GM23338 (cell line): Measurements from ENCODE around the gene PHKA2. TPM values are rescaled to one million over a fixed set of nuclear protein-coding genes. Genes with fewer than 3 reads are reported as not detected.
"Not testable (repeated sequence)": the region's sequence is repeated elsewhere in the genome, so short reads cannot be mapped to it uniquely, and the experiment has no call there.

Experiments used
- ATAC-seq: fragments of 200-7000 bp; cut with Tn5 transposase; 3 replicates; pipeline ENCODE4 v1.9.1; 2020
- DNase-seq: peaks from one replicate; pipeline ENCODE4 v3.0.0-alpha.2; 2015; ENCODE audit warnings: low spot score
- H2AFZ ChIP-seq: fragments of 200-600 bp; sonication (generic); 2 replicates; pipeline ENCODE4 v1.8.0; 2016; ENCODE audit warnings: antibody characterized with exemption, mild to moderate bottlenecking, moderate library complexity
- H3F3A ChIP-seq: fragments of 200-600 bp; sonication (generic); replicated peaks from 2 replicates; pipeline ENCODE4 v1.8.0; 2017; ENCODE audit warnings: antibody characterized with exemption, mixed run types, low read depth
- H3K27ac ChIP-seq: fragments of 200-600 bp; sonication (generic); 2 replicates; pipeline ENCODE4 v1.6.1; 2016; ENCODE audit warnings: low read depth
- H3K27me3 ChIP-seq: fragments of 200-600 bp; sonication (generic); 2 replicates; pipeline ENCODE4 v1.8.0; 2016; ENCODE audit warnings: mild to moderate bottlenecking, mixed run types, moderate library complexity; ENCODE audit not compliant: insufficient read depth
- H3K36me3 ChIP-seq: fragments of 200-600 bp; sonication (generic); 2 replicates; pipeline ENCODE4 v1.8.0; 2016; ENCODE audit warnings: mild to moderate bottlenecking; ENCODE audit not compliant: insufficient read depth
- H3K4me1 ChIP-seq: fragments of 200-600 bp; sonication (generic); 2 replicates; pipeline ENCODE4 v1.8.0; 2016; ENCODE audit warnings: mild to moderate bottlenecking, moderate library complexity; ENCODE audit not compliant: insufficient read depth
- H3K4me2 ChIP-seq: fragments of 200-600 bp; sonication (generic); 2 replicates; pipeline ENCODE4 v1.7.1; 2017; ENCODE audit warnings: mixed run types
- H3K4me3 ChIP-seq: fragments of 200-600 bp; sonication (generic); 2 replicates; pipeline ENCODE4 v1.6.1; 2016; ENCODE audit warnings: mixed run types
- H3K79me2 ChIP-seq: fragments of 200-600 bp; sonication (generic); replicated peaks from 2 replicates; pipeline ENCODE4 v1.8.0; 2017; ENCODE audit warnings: mild to moderate bottlenecking; ENCODE audit not compliant: insufficient read depth
- H3K9me2 ChIP-seq: fragments of 200-600 bp; sonication (generic); 2 replicates; pipeline ENCODE4 v1.8.0; 2017; ENCODE audit not compliant: insufficient read depth
- H4K20me1 ChIP-seq: fragments of 200-600 bp; sonication (generic); replicated peaks from 2 replicates; pipeline ENCODE4 v1.8.0; 2017; ENCODE audit warnings: mild to moderate bottlenecking; ENCODE audit not compliant: insufficient read depth
- H3K27ac Mint-ChIP-seq: 2 replicates; pipeline ENCODE4 v1.8.0; 2020; ENCODE audit warnings: inconsistent platforms, mild to moderate bottlenecking, moderate library complexity, mixed read lengths
- H3K27me3 Mint-ChIP-seq: 3 replicates; pipeline ENCODE4 v1.8.0; 2022; ENCODE audit warnings: low read depth, mild to moderate bottlenecking, moderate library complexity, mixed read lengths, inconsistent platforms; ENCODE audit not compliant: insufficient read depth, poor library complexity
- H3K36me3 Mint-ChIP-seq: 3 replicates; pipeline ENCODE4 v1.8.0; 2021; ENCODE audit warnings: low read depth, mild to moderate bottlenecking, inconsistent platforms, moderate library complexity, mixed read lengths
- H3K4me1 Mint-ChIP-seq: 3 replicates; pipeline ENCODE4 v1.8.0; 2020; ENCODE audit warnings: mild to moderate bottlenecking, inconsistent platforms, mixed read lengths
- H3K4me3 Mint-ChIP-seq: 3 replicates; pipeline ENCODE4 v1.8.0; 2021; ENCODE audit warnings: moderate library complexity, mild to moderate bottlenecking, inconsistent platforms, mixed read lengths
- H3K9me3 Mint-ChIP-seq: 3 replicates; pipeline ENCODE4 v1.8.0; 2020; ENCODE audit warnings: moderate library complexity, mild to moderate bottlenecking, inconsistent platforms, mixed read lengths
- EZH2phosphoT487 ChIP-seq: fragments of 200-600 bp; sonication (generic); IDR thresholded peaks from one replicate; pipeline ENCODE4 v1.8.1; 2018; ENCODE audit warnings: antibody characterized with exemption; ENCODE audit not compliant: unreplicated experiment
- POLR2AphosphoS5 ChIP-seq: IDR thresholded peaks from 2 replicates; pipeline ENCODE4 v1.6.1; 2016; ENCODE audit warnings: antibody characterized with exemption, low read depth
- ZNF462 ChIP-seq: fragments of 250-450 bp; sonication (Bioruptor Pico); IDR thresholded peaks from 2 replicates; pipeline ENCODE4 v1.5.0; 2020; ENCODE audit warnings: mild to moderate bottlenecking, moderate library complexity
- polyA plus RNA-seq: library from polyadenylated mRNA; unstranded; fragments of >200 nt; fragmentation: Nextera tagmentation; extraction: Ambion mirVana; gene quantifications from 2 replicates; pipeline ENCODE4 v1.2.1, GENCODE V29; 2016
- total RNA-seq: library from RNA; depleted of rRNA; stranded (reverse); fragments of >200 nt; shearing (Covaris generic); gene quantifications from 2 replicates; pipeline ENCODE4 v1.2.3, GENCODE V29; 2014
- TF ChIP-seq, protein P1 (sequence below), 2 experiments: fragments of 200-600 bp in 1 of 2; sonication (generic) in 1 of 2; conservative IDR thresholded peaks; 2 replicates each; pipeline versions ENCODE4 v1.5.1 to v1.6.1; 2016 to 2017; ENCODE audit warnings: antibody characterized with exemption in 2 of 2, low read depth in 2 of 2, mild to moderate bottlenecking in 2 of 2, moderate library complexity in 1 of 2
- TF ChIP-seq, protein P2 (sequence below): IDR thresholded peaks from one replicate; pipeline ENCODE4 v1.6.1; 2018; ENCODE audit warnings: antibody characterized with exemption; ENCODE audit not compliant: unreplicated experiment

PHKA2 gene
- total and polyA plus RNA-seq, 2 experiments from 2014 or later = 8.0 to 23.9 TPM

- TF ChIP-seq POLR2AphosphoS5 (no peak), EZH2phosphoT487 (no peak)
- TF ChIP-seq, protein P1, sequence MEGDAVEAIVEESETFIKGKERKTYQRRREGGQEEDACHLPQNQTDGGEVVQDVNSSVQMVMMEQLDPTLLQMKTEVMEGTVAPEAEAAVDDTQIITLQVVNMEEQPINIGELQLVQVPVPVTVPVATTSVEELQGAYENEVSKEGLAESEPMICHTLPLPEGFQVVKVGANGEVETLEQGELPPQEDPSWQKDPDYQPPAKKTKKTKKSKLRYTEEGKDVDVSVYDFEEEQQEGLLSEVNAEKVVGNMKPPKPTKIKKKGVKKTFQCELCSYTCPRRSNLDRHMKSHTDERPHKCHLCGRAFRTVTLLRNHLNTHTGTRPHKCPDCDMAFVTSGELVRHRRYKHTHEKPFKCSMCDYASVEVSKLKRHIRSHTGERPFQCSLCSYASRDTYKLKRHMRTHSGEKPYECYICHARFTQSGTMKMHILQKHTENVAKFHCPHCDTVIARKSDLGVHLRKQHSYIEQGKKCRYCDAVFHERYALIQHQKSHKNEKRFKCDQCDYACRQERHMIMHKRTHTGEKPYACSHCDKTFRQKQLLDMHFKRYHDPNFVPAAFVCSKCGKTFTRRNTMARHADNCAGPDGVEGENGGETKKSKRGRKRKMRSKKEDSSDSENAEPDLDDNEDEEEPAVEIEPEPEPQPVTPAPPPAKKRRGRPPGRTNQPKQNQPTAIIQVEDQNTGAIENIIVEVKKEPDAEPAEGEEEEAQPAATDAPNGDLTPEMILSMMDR (conservative IDR thresholded peaks at IDR 0.05; ENCODE audit: low read depth in 2 of 2) = peak; percentile 73
- H3K27ac ChIP-seq = no peak overlapping the region
- no peaks in the 10 kb centered on the region for H3K4me1 ChIP-seq
- no peak overlapping the region for H3K4me2 ChIP-seq
- H3K79me2 ChIP-seq = no peaks in the 10 kb centered on the region
- no peak overlapping the region for H2AFZ ChIP-seq
- H3K9me3 Mint-ChIP-seq = no peaks in the 10 kb centered on the region; the same call in 2 of the 3 replicates
- H3K27me3 Mint-ChIP-seq = peaks cover 4% of the 10 kb centered on the region
- no peaks in the 10 kb centered on the region for H3K27me3 ChIP-seq
- no peak overlapping the region for H3K4me3 Mint-ChIP-seq
- no peak overlapping the region for H3K27ac Mint-ChIP-seq
- peak; percentile 67 for DNase-seq
- no peaks in the 10 kb centered on the region for H3K36me3 ChIP-seq
- H3K4me3 ChIP-seq = no peak overlapping the region
- no peaks in the 10 kb centered on the region for H3K4me1 Mint-ChIP-seq
- H4K20me1 ChIP-seq = no peaks in the 10 kb centered on the region
- no peaks in the 10 kb centered on the region for H3K9me2 ChIP-seq
- peaks cover 4% of the 10 kb centered on the region; the same call in 1 of the 3 replicates for H3K36me3 Mint-ChIP-seq
- peak; percentile 72 for ATAC-seq
- H3F3A ChIP-seq = no peaks in the 10 kb centered on the region
Observed at GRCh38 chrX:19017271-19017670, 33.4 kb upstream of the PHKA2 start.

DNA sequence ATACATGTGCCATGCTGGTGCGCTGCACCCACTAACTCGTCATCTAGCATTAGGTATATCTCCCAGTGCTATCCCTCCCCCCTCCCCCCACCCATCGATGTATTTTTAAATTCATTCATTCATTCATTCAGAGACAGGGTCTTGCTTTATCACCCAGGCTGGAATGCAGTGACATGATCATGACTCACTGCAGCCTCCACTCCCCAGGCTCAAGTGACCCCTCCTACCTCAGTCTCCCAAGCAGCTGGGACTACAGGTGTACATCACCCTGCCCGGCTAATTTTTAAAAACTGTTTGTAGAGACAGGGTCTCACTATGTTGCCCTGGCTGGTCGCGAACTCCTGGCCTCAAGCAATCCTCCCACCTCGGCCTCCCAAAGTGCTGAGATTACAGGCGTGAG, 32.7 kb upstream of the PHKA2 start:
- not testable (repeated sequence) for H3K27me3 Mint-ChIP-seq, H3K27me3 ChIP-seq, ATAC-seq, H3K79me2 ChIP-seq, H3K4me1 ChIP-seq, H2AFZ ChIP-seq, H3K36me3 ChIP-seq, H3K9me2 ChIP-seq, H4K20me1 ChIP-seq, H3F3A ChIP-seq, H3K4me3 Mint-ChIP-seq, H3K9me3 Mint-ChIP-seq, H3K4me3 ChIP-seq, H3K27ac Mint-ChIP-seq, H3K27ac ChIP-seq, DNase-seq, H3K4me2 ChIP-seq, H3K36me3 Mint-ChIP-seq, H3K4me1 Mint-ChIP-seq

- Histone ChIP-seq H3F3A (no peaks in the 10 kb centered on the region), H3K4me2 (no peak overlapping the region), H3K4me3 (no peak overlapping the region), H2AFZ (no peak overlapping the region), H4K20me1 (no peaks in the 10 kb centered on the region), H3K9me2 (no peaks in the 10 kb centered on the region), H3K4me1 (no peaks in the 10 kb centered on the region), H3K27ac (no peak overlapping the region), H3K27me3 (no peaks in the 10 kb centered on the region), H3K36me3 (no peaks in the 10 kb centered on the region), H3K79me2 (no peaks in the 10 kb centered on the region)
- Mint-ChIP-seq H3K4me1 (no peaks in the 10 kb centered on the region), H3K9me3 (no peaks in the 10 kb centered on the region), H3K27ac (no peak overlapping the region), H3K4me3 (no peak overlapping the region), H3K36me3 (peaks cover 8% of the 10 kb centered on the region; the same call in 2 of the 3 replicates), H3K27me3 (no peaks in the 10 kb centered on the region)
- DNase-seq (no peak), ATAC-seq (no peak)
- no peak for TF ChIP-seq ZNF462 (CRISPR knock-in tag)
- TF ChIP-seq, protein P2, sequence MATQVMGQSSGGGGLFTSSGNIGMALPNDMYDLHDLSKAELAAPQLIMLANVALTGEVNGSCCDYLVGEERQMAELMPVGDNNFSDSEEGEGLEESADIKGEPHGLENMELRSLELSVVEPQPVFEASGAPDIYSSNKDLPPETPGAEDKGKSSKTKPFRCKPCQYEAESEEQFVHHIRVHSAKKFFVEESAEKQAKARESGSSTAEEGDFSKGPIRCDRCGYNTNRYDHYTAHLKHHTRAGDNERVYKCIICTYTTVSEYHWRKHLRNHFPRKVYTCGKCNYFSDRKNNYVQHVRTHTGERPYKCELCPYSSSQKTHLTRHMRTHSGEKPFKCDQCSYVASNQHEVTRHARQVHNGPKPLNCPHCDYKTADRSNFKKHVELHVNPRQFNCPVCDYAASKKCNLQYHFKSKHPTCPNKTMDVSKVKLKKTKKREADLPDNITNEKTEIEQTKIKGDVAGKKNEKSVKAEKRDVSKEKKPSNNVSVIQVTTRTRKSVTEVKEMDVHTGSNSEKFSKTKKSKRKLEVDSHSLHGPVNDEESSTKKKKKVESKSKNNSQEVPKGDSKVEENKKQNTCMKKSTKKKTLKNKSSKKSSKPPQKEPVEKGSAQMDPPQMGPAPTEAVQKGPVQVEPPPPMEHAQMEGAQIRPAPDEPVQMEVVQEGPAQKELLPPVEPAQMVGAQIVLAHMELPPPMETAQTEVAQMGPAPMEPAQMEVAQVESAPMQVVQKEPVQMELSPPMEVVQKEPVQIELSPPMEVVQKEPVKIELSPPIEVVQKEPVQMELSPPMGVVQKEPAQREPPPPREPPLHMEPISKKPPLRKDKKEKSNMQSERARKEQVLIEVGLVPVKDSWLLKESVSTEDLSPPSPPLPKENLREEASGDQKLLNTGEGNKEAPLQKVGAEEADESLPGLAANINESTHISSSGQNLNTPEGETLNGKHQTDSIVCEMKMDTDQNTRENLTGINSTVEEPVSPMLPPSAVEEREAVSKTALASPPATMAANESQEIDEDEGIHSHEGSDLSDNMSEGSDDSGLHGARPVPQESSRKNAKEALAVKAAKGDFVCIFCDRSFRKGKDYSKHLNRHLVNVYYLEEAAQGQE = no peak
- TF ChIP-seq EZH2phosphoT487 = no peak
Observed at GRCh38 chrX:19007868-19008267, 24.0 kb upstream of the PHKA2 start.
